ENCODE measurements around the gene ZBTB48.

DNA sequence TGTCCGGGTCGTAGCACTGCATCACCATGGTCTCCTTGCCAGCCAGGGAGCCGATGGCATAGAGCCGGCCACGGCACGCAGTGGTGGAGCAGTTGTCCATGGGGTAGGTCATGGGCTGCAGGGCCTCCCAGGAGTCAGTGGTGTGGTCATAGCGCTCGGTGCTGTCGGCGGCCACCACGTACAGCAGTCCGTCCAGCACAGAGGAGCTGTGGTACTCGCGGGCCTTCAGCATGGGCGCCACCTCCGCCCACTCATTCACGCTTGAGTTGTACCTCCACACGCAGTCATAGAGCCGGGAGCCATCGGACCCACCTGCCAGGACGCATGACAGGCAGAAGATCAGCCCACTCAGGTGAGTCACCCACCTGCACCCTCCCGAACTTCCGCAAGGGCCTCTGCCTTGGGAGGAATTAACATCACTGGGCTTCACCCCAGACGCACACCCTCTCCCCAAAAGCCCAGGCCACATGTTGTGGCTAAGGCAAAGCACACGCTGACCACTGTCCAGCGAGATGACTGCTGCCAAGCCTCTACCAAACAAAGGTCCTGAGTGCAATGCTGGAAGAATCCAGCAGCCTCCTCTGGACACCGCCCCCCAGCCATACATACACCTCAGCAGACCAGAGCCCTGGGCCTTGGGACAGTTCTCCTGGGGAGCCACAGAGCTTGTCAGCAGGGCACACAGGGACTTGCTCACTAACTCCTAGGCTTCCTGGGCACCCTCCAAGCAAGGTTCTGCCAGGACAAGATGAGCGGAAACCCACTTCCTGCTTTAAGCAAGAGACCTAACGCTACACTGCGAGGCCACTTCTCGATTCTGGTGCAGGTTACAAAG is 19.6 kb downstream of the ZBTB48 start:
- TF ChIP-seq, protein P1, sequence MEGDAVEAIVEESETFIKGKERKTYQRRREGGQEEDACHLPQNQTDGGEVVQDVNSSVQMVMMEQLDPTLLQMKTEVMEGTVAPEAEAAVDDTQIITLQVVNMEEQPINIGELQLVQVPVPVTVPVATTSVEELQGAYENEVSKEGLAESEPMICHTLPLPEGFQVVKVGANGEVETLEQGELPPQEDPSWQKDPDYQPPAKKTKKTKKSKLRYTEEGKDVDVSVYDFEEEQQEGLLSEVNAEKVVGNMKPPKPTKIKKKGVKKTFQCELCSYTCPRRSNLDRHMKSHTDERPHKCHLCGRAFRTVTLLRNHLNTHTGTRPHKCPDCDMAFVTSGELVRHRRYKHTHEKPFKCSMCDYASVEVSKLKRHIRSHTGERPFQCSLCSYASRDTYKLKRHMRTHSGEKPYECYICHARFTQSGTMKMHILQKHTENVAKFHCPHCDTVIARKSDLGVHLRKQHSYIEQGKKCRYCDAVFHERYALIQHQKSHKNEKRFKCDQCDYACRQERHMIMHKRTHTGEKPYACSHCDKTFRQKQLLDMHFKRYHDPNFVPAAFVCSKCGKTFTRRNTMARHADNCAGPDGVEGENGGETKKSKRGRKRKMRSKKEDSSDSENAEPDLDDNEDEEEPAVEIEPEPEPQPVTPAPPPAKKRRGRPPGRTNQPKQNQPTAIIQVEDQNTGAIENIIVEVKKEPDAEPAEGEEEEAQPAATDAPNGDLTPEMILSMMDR (IDR thresholded peaks at IDR 0.05), result no peak
- TF ChIP-seq MXI1 (IDR thresholded peaks at IDR 0.05; ENCODE audit: low read depth, low read length), result no peak
- TF ChIP-seq ELF1 (IDR thresholded peaks at IDR 0.05), result no peak
- no peak for TF ChIP-seq SIN3A (IDR thresholded peaks at IDR 0.05; ENCODE audit: borderline replicate concordance, low read depth, low read length)
- TF ChIP-seq RAD21 (IDR thresholded peaks at IDR 0.05; ENCODE audit: low read length), result no peak
- no peak for TF ChIP-seq FOXJ3 (CRISPR knock-in tag; IDR thresholded peaks at IDR 0.05)
- no peak for TF ChIP-seq POLR2AphosphoS5 (IDR thresholded peaks at IDR 0.05; ENCODE audit: low read depth, low read length)
- TF ChIP-seq GABPA (IDR thresholded peaks at IDR 0.05; ENCODE audit: low read depth), result no peak

Data from SK-N-SH (cell line).